GM18499 (cell line): ENCODE measurements around the gene HMSD.

ENCODE experiments used
- ATAC-seq: cut with Tn5 transposase; IDR thresholded peaks from one replicate; pipeline ENCODE4 v1.9.1; 2021; ENCODE audit warnings: moderate number of reproducible peaks; ENCODE audit not compliant: insufficient read depth, unreplicated experiment

The HMSD gene

GRCh38 chr18:63953811-63954210 is 4.7 kb downstream of the HMSD start:
- ATAC-seq: no peak

- ATAC-seq: no peak
Measured at GRCh38 chr18:63956755-63957154, 7.7 kb downstream of the HMSD start.

- ATAC-seq: no peak
Measured at GRCh38 chr18:63960891-63961290, 11.8 kb downstream of the HMSD start.

- ATAC-seq: no peak
Measured at GRCh38 chr18:63961435-63961980, 12.4 kb downstream of the HMSD start.

DNA sequence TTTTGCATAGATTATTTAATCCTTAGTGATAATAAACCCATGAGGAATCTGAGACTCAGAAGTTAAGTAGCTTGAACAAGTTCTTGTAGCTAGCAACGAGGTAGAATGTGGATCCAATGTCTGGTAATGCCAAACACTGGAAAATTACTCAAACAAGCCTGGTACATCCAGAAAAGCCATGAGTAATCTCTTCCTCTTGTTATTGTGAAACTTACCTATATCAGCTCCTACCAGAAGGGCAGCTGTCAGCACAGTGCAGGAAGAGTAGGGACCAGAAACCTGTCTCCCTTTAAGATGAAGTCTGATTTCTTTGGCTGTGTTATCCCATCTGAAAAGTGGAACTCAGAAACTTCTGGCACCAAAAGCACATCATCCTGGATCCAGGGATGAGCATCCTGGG is 13.0 kb downstream of the HMSD start:
- ATAC-seq: no peak

GRCh38 chr18:63963615-63964256 is 14.6 kb downstream of the HMSD start:
- peak; percentile 53 for ATAC-seq

DNA sequence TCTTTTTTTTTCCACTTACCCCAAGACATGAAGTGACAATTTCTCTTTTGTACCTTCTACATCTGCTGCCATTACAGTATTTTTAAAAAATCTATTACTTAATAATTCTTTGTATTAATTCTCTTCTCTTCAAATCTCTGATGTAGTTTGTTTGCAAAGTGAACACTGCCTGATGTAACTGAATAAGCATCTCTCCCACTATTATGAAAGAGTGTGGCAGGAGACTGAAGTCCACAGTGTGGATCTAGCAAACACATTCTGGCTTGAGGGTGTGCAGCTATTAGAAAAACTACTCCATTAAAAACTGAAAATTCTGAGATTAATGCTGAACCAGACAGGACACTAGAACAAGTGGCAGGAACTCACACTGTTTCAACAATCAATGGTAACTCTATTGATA is 15.8 kb downstream of the HMSD start:
- ATAC-seq: no peak

DNA sequence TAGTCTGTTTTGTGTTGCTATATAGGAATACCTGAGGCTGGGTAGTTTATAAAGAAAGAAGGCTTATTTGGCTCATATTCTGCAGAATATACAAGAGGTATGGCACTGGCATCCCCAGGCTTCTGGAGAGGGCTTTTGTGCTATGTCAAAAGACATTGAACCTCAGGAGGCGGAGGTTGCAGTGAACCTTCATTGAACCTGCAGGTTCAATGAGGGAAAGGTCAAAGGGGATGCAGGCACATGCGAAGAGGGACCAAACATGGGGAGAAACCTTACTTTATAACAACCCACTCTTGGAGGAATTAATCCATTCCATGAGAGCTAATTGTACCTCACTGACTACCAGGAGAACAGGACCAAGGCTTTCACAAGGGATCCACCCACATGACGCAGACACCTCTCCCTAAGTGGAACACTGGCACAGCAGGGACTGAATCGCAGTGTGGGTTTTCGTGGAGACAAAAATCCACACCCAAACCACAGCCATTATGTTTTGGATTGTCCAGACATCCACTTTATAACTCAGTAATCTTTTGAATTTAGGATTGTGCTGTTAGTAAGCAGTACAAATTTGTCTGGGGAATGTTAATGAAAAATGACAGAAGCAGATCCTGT is 16.7 kb downstream of the HMSD start:
- ATAC-seq: no peak

DNA sequence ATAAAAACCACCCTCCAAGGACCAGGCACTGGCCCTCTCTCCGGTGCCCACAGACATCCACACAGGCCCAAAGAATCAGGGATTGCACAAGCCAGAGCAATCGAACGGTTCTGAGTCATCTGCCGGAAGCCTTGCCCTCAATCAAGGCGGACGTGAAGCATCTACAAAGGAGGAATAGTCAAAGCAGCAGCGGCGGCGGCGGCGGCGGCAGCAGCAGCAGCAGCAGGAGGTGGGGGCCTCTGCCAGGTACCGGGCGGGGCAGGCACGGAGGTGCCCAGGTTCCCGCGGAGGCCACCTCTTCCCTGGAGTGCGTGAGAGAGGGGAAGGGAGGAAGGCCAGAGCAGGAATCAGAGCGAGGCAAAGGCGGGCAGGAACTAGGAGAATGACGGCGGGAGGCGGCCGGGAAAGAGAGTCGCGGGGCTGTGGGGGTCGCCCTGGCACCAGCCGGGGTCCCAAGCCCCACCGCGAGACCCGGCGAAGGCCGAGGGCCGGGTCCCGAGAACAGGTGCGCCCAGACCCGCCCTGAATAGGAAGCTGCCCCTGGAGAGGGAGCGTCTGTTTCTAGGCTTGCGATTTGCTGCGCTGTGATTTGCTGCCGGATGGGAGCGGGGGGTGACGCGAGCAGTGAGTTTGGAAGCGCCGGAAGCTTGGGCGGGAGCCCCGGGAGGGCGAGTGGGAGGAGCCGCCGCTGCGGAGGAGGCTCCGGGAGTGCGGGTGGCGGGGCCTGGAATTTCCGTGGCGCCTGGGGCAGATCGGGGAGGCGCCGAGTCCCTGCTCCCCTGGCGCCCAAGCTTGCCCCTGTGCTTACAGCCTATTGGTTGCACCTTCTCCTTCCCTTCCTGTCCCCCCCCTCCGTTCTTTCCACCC is 21.1 kb downstream of the HMSD start, which contains the start of gene SERPINB8:
Gene SERPINB8, plus strand, starts transcription at position 140 of the 867 bp plus-strand sequence. CDS start 8,228 bp downstream, outside the sequence.
- peak; percentile 87 for ATAC-seq

GRCh38 chr18:63970809-63971205 is 21.7 kb downstream of the HMSD start:
- ATAC-seq: no peak

GRCh38 chr18:63971320-63972001 is 22.4 kb downstream of the HMSD start:
- ATAC-seq: no peak

GRCh38 chr18:63972002-63972376 is 22.9 kb downstream of the HMSD start:
- no peak for ATAC-seq

- no peak for ATAC-seq
Measured at GRCh38 chr18:63974991-63975390, 25.9 kb downstream of the HMSD start.

DNA sequence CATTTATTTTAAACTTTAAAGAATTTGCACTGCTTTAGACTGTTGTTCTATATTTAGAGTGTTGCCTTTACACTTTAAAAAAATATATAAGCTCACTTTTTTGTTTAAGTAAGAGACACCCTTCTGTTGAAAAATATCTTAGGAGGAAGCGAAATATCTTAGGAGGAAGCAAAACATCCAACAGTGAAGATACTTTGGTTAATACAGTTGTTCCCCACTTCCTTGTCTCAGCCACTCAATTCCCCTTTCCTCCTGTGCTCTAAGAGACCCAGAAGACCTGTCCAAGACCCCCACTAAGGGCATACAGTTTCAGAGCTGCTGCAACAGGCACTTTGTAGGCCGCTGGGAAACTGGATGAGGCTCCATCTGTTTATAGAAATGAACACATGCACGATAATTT is 26.5 kb downstream of the HMSD start:
- no peak for ATAC-seq

DNA sequence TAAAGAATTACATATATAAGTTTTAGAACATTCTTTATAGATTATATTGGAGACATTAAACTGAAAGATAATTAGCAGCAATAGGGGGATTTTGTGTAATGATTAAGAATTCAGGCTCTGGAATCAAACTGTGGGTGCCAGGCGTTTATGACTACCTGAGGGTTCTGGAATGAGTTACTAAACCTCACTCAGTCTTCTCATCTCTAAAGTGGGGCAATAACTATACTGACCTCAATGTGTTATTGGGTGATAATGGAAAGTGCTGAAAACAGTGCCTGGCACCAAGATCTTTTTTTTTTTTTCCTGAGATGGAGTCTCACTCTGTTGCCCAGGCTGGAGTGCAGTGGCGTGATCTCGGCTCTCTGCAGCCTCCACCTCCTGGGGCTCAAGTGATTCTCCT is 27.9 kb downstream of the HMSD start:
- ATAC-seq: no peak

DNA sequence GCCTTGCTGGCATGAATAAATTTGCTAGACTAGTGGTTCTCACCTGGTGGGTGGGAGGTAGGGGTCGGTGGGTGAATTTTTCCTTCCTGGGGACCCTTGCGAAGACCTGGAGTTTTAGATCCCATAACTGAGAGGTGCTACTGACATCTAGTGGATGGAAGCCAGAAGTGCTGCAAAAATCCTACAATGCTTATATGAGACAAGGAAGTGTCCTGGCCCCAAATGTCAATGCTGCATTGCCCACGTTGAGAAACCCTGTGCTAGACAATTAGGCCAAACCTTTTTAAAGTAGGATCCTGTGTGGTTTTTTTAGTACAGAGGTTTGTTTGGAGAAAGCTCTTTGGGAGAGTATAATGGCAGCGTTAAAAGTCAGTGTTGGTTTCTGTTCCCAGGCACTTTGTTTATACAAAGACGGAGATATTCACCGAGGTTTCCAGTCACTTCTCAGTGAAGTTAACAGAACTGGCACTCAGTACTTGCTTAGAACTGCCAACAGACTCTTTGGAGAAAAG is 30.4 kb downstream of the HMSD start:
- ATAC-seq: peak; percentile 61

DNA sequence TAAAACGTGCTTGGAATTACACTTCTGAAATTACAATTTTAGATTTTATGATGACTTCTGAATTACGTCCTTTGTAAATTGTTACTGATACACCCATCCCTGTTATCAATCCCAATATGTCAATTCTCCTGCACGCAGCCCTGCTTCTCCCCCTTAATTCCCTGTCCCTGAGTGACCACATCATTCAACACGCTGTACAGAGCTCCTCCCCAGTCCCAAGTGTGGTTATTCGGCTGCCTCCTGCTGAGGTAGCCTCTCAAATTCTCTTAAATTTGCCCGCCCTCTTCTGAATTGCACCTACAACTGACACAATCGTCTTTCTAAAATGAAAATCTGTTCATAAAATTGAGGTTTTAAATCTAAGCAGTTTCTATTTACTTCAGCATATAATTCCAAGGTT is 30.9 kb downstream of the HMSD start:
- ATAC-seq: no peak

DNA sequence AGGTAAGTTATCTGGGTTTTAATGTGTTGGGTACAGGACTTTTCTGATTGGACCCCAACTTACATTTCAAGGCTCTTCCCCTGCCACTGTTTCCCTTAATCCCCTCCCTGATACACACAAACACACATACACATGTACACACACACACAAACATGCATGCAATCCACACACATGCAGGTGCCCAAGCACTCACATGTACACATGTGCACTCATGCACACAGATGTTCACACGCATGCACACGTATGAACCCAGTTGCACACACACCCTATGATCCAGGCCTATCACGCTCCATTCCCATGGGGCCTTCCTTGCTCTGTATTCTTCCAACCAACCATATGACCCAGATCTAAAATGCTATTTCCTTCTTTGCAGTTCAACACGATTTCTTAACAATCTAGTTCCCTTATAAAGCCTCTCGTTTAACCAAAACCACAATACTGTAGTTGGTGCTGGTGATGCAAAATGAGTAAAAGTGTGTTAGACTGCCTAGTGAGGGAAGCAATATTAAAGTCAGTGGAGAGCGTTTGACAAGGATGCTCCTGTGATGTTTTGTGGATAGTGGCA is 31.9 kb downstream of the HMSD start:
- no peak for ATAC-seq

DNA sequence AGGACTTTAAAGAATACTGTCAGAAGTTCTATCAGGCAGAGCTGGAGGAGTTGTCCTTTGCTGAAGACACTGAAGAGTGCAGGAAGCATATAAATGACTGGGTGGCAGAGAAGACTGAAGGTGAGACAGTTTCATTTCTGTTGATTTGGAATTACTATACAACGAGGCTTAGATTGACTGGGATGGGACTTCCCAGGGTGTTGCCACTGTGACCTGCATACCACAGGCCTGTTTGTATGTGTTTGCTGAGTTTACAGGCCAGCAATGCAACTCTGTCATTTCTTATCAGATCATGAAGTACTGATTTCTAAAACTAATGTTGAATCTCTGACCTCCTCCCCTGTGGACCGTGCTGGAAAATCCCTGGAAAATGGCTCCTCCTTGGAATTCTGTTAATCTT is 32.6 kb downstream of the HMSD start:
- ATAC-seq: no peak

- ATAC-seq: no peak
Measured at GRCh38 chr18:63982361-63982760, 33.3 kb downstream of the HMSD start.
